SK-N-MC (cell line): ENCODE measurements around the gene HOMER2.

Source experiments
- EZH2 ChIP-seq: fragments of 200-600 bp; sonication (generic); IDR thresholded peaks from one replicate; pipeline ENCODE4 v1.6.1; 2017; ENCODE audit warnings: antibody characterized with exemption
- POLR2AphosphoS5 ChIP-seq: IDR thresholded peaks from 2 replicates; pipeline ENCODE4 v1.6.1; 2012; ENCODE audit warnings: mild to moderate bottlenecking, low read depth, low read length, borderline replicate concordance

GRCh38 chr15:82809308-82810060 is 143.0 kb downstream of the HOMER2 start, which contains the start of gene WHAMM:
- peak; percentile 81; the same call in 1 of the 2 replicates for TF ChIP-seq POLR2AphosphoS5
- TF ChIP-seq EZH2 = no peak
